Spleen (tissue), 7 donors: ENCODE measurements around the gene ASMT.

Source experiments
- CTCF ChIP-seq, 11 experiments: fragments of 200-600 bp in 7 of 11; fragments of 450-650 bp in 4 of 11; sonication (generic) in 4 of 11; IDR thresholded peaks in 8 of 11; conservative IDR thresholded peaks in 3 of 11; 1 replicate in 7 of 11; 2 replicates in 4 of 11; pipeline versions ENCODE4 v1.4.0 to v1.8.0; 2016 to 2021; ENCODE audit warnings: antibody characterized with exemption in 11 of 11, inconsistent platforms in 4 of 11, mild to moderate bottlenecking in 1 of 11
- POLR2A ChIP-seq, 3 donors: fragments of 450-650 bp; IDR thresholded peaks; one replicate each; pipeline ENCODE4 v1.5.1; 2017; ENCODE audit warnings: antibody characterized with exemption in 3 of 3, mild to moderate bottlenecking in 1 of 3
- POLR2AphosphoS5 ChIP-seq, 3 donors: sonication (generic); formaldehyde crosslinking; IDR thresholded peaks; one replicate each; pipeline ENCODE4 v1.5.1; 2017; ENCODE audit warnings: antibody characterized with exemption in 3 of 3
- donor health status: DM: no; HTN: no; CAD: no; lungs with moderate emphysema.
- donor health status: DM: no; HTN: no; CAD: no.
- donor health status: DM: no; HTN: no; CAD: no.

DNA sequence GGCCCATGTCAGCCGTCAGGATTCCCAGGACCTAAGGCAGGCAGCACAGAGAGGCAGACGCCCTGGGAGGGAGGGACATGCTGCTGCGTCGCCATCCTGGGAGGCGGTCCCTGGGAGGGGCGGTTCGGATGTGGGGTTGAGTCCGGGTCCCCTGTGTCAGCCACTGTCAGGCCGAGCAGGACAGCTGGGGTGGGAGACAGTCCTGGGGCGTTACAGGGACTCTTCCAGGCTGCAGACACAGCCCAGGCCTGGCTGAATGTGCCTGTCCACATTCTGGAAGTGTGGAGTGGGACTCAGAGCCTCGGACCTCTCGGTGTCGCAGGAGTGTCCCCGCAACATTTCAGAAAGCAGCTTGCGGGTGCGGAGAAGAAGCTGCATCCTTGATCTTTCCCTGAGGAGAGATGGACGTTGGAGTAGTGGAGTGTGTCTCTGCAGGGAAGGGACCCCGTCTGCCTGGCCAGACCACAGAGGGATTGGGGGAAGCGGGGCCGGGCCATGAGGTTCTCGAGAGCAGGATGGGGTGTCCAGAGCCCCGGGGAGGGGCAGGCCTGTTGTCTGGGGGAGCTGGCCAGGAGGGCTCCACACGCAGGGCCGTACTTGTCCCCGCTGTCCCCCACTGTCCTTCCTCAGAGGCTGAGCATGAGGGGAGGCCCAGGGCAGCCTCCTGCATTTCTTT lies 17.4 kb upstream of the ASMT start:
- TF ChIP-seq CTCF (IDR thresholded peaks at IDR 0.05 in 8 of 11, conservative IDR thresholded peaks at IDR 0.05 in 3 of 11): no peak
- TF ChIP-seq POLR2A (IDR thresholded peaks at IDR 0.05): no peak
- no peak for TF ChIP-seq POLR2AphosphoS5 (IDR thresholded peaks at IDR 0.05)
